Measurements from ENCODE around the gene PNO1.
"Not testable (repeated sequence)": the region's sequence is repeated elsewhere in the genome, so short reads cannot be mapped to it uniquely, and the experiment has no call there.

Gene PNO1

DNA sequence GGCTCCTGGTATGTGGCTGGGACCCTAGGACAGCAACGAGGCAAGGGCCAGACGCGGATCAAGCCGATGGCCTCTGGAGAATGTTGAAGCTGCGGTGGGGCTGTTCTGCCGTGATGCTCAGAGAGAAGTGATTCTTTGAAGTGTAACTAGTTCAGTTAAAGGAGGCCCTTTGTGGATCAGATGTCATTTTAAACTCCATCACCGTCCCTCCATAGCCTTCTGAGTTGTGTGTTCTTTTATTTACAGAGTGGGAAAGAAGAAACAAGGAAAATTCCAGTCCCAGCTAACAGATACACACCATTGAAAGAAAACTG is 403 bp downstream of the PNO1 start:
- DNase-seq: no peak

DNA sequence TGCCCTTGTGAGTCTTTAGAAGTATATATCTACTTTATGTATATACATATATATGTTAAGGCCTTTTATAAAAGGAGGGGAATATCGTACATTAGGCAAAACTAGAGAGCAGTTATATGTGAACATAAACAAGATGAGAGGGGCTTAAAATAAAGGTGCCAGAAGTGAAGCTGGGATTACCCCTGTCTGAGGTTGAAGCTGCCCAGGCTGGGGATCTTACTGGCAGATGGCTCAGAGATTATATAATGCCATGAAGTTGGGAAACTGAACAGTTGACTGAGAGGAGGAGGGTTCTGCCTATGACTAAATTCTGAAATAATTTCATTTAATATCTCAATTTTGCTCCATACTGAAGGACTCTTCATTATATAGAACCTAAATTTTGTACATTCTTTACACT is 6.0 kb downstream of the PNO1 start:
- no peak for DNase-seq

DNA sequence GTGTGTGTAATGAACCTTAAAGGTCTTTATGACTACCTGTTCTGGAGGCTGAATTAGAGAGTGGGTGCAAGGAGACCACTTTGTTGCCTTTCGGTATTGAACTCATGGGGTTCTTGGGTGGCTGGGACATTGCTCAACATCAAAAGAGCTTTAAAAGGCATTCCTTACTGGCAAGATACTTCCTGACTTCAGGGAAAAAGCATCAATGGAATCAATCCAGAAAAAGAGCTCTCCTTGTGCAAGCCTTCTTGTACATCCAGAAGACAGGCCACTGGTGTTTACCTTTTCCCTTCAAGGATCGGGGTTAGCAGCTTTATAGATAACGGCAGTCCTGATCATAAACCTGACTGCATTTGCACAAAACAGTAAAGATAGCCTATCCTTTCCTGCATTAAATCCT is 9.5 kb downstream of the PNO1 start:
- no peak for DNase-seq

DNA sequence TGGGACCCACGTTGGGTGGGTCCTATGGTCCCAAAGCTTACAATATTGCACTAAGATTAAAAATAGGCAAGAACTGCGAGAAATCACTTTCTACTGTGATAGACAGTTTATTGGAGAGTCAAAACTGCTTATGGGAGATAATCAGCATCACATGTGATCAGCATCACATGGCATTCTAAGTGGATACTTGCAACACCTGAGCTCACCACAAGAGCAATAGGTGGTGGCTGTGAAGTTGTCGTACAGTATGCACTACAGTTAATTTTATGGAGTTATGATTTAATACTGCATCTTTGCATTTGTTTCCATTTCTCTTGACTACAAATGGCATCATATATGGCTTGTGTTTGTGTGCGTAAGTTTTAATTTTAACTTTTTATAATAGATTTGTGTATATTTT is 11.6 kb downstream of the PNO1 start:
- DNase-seq: no peak

GRCh38 chr2:68171146-68171545 is 13.5 kb downstream of the PNO1 start:
- no peak for DNase-seq

DNA sequence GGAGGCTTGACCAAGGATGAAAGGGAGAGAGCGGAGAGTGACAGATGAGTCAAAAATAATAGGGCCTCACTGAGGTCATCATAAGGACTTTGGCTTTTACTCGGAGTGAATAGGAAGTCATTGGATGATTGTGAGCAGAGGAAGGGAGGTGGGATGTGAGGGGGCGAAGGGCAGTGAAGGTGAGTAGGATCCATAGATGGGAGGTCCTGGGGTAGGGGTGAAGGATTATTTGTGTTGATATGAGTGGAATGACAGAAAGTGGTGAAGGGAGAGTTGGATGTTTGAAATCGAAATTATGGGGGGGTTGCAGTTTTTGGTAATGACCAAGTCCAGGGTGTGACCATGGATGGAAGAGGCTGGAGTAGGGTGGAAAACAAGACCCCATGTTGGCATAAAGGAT is 14.0 kb downstream of the PNO1 start:
- DNase-seq: no peak

- DNase-seq: no peak
These were observed 14.8 kb downstream of the PNO1 start for GRCh38 chr2:68172521-68172920.

- no peak for DNase-seq
These were observed 15.5 kb downstream of the PNO1 start for GRCh38 chr2:68172990-68173700.

GRCh38 chr2:68175210-68175609 is 17.5 kb downstream of the PNO1 start:
- DNase-seq: not testable (repeated sequence)

DNA sequence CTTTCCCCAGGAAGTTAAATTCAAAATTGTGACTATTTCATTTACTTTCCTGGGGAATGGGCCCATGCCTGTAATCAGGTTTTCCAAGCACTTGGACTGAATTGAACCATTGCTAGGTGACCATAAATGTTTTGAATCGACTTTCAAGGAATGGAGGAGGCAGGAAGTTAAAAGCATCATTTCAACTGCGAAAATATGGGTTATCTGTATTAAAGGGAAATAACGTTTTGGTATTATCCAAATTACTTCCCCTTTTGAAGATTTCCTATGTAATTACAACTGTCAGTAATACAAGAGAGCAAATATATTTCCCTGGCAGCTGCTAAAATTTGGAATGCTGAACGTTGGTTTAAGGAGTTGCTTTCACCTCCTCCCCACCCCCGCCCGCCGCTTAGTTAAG is 19.0 kb downstream of the PNO1 start:
- DNase-seq: no peak

- DNase-seq: no peak
These were observed 19.9 kb downstream of the PNO1 start for GRCh38 chr2:68177541-68177940.

GRCh38 chr2:68178432-68178831 is 20.7 kb downstream of the PNO1 start:
- DNase-seq: no peak

DNA sequence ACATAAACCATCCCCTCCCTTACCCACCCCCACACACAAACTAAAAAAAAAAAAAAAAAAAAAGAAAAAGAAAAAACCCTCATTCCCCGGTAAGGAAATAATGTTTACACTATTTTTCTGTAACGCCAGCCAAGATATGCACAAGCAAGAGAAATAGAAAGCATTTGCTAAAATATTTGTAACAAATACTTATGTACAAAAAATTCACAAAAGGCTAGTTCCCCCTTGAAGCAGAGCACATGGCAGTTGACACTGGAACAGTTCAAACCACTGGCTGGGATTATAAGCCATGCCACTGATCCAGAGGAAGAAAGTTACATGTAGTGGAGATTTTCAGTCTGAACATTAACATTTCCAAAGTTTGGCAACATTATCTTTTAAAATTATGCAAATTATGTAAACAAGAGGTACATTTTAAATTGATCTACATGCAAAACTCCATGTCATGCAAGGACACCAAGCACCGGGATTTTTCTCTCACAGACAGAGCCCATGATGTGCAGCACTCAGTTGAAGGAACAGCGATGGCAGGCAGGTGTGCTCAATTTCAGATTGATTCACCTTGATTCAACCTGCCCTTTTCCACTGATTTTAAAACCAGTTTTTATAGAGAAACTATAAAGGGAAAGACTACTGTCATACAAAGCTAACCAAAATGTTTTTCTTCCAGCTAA is 21.4 kb downstream of the PNO1 start:
- DNase-seq: no peak

DNA sequence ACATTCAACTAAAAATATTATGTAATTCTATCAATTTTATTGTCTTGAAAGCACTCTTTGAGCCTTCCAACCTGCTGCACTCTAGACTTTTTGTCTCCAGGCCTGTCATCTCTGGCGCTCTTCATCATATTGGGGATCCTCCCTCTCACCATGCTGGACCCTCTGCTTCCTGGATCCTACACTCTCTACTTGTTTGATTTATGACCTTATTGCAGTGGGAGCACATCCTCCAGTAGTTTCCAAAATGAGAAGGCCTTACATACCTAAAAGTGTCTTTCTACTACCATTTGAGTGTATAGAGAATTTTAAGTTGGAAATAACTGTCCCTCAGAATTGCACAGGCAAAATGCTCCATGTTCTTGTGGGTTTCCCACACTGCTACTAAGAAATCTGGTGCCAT is 25.2 kb downstream of the PNO1 start:
- no peak for DNase-seq

- peak; percentile 81 for DNase-seq
These were observed 28.0 kb downstream of the PNO1 start for GRCh38 chr2:68185541-68186164.

DNA sequence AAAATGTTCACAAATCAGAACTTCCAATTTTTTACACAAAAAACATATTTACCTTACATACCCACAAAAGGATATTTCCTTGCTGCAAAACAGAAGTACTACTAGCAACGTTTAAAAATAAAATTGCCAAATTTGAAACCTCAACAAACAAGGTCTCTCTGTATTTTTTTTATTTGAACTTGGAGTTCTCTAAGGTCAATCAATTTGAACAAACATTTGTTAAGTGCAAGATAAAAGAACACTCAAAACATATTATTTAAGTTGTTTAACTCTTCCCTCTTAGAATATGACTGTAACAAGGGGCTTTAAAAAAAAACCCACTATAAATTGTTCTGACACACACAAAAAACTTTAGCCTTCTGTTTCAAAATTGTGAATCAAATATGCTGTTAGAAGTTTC is 29.6 kb downstream of the PNO1 start:
- no peak for DNase-seq

DNA sequence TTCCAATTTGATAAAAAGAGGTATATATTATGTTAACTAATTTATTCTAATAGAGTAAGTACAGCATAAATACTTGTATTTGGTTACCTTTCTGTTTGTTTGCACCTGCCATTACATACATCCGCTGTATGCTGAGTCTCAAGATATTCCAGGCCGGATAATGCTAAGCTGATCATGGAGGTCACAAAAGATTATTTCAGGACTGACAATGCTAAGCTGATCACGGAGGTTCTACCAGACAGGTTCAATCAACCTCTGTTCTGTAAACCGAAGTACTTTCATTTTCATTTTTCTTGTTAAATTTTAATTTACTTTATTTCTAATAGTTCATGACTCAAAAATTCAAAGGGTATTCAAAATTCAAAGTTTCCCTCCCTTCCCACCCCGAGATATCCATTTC is 31.1 kb downstream of the PNO1 start:
- DNase-seq: no peak

GRCh38 chr2:68189991-68190784 is 32.5 kb downstream of the PNO1 start:
- DNase-seq: no peak

DNA sequence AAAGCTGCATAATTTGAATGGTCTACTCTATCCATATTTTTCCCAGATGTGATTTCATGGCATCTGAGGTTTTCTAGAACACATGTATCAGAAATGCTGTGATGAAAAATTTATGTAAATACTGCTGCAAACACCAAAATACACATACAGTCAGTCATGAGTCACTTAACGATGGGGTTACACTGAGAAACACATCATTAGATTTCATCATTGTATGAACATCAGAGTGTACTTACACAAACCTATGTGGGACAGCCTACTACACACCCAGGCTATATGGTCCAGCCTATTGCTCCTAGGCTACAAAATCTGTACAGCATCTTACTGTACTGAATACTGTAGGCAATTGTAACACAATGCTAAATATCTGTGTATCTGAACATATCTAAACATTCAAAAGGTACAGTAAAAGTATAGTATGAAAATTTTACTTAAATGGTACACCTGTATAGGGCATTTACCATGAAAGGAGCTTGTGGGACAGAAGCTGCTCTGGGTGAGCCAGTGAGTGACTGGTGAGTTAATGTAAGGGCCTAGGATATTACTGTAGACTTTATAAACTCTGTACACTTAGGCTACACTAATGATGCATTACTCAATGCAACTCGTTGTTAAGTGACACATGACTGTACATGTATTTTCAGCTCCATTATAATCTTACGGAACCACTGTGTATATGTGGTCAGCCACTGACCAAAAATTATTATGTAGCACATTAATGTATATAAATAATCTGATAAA is 33.5 kb downstream of the PNO1 start:
- DNase-seq: no peak

- no peak for DNase-seq
These were observed 35.5 kb downstream of the PNO1 start for GRCh38 chr2:68193144-68193543.

DNA sequence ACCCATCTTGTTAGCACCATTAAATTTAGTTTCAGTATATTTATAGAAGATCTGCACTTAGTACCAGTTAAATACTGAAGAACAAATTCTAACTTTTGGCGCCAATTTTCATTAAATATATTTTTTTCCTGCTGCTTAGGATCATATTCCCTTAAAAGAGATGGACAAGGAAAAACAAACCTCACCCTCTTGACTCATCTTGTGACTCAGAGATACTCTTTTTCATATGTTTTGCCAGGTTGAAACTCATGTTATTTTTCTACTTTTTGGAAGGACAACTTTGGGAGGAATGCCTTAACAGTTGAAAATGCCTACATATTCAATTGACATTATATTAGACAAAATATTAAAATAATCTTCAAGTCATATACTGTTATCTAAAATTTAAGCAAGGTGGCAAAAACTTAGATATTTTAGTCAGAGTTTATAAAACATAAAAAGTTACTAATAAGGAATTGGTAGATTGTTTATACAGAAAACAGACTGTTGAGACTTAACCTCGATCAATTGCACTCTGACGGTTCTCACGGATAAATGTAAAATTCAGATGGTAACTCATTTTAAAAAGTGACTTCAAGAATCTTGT is 36.2 kb downstream of the PNO1 start:
- DNase-seq: no peak

- DNase-seq: no peak
These were observed 37.4 kb downstream of the PNO1 start for GRCh38 chr2:68195096-68195495.
